ENCODE data around the gene CDSN. TPM values are rescaled to one million over a fixed set of nuclear protein-coding genes. Genes with fewer than 3 reads are reported as not detected.

The CDSN gene
- total RNA-seq, 6 experiments from 2014 or later, result not detected

DNA sequence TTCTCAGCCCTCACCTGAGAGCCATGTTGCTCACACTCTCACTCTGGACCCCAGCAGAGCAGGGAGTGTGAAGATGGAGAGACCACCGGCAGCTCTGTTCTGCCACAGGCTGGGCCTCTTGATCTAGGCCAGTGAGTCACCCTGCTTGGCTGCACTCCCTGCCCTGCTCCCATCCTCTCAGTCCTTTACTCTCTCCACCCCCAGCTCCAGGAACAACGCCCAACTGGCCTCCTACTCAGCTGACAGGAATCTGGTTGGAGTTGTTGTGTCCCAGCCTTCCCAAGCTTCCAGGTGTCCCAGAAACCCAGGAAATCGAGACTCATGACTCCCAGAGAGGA, 5.7 kb downstream of the CDSN start, which contains the start of gene PSORS1C1:
TSS of gene PSORS1C1 (plus strand) at position 260 of the 338 bp plus-strand sequence. CDS start 14,833 bp downstream, outside the sequence.
- ATAC-seq (peak in 2 of 4 donors; percentile 30 to 88), DNase-seq (peak in 1 of 3 donors; percentile 44)
- H3K27me3 ChIP-seq, result no peaks in the 10 kb centered on the region
- H3K4me1 ChIP-seq, result no peaks in the 10 kb centered on the region
- no peaks in the 10 kb centered on the region for H3K36me3 ChIP-seq
- no peak for TF ChIP-seq POLR2A (IDR thresholded peaks at IDR 0.05)
- 26% methylated on average over 3 of the region's 3 CpGs for WGBS (ENCODE audit: insufficient coverage, low coverage, low lambda C conversion rate, missing lambda C conversion rate)
- no peak within 1 kb of the TSS for H3K4me3 ChIP-seq
- intact Hi-C loops (cut with DNase I), result no loop called here
- H3K9me3 ChIP-seq, result no peaks in the 10 kb centered on the region
- no peak within 1 kb of the TSS for H3K27ac ChIP-seq

DNA sequence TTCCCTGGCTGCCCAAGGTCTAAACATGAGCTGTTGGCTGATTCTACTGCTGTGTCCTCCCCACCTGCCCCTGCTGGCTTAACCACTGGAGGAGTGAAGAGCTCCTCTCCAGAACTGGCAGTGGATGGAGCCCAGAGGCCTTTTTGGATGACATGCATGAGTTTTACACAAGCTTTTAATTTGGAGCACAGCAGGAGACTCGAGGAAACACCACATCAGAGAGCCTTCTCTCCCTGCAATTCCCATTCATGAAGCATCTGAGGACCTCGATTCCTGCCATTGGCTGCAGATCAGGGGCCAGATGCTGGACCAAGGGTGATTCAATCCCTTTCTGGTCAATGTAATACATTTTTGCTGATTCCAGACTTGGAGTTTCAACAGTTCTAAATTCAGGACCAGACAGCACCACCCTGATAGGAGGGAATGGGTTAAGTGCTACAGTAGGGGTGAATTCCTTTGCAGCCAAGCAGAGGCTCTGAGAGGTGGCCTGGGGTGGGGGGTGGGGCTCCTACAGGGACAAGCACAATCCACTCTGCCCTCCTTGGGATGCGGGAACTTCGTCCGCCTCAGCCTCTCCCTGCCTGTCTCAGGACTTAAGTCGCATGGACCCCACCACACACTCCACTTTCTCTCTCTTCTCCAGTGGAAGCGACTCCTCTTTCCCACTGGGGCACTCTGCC, 6.2 kb downstream of the CDSN start:
- Histone ChIP-seq H3K27ac (no peak overlapping the region), H3K4me1 (no peaks in the 10 kb centered on the region), H3K27me3 (no peaks in the 10 kb centered on the region), H3K4me3 (no peak overlapping the region), H3K9me3 (no peaks in the 10 kb centered on the region), H3K36me3 (no peaks in the 10 kb centered on the region)
- TF ChIP-seq POLR2A (IDR thresholded peaks at IDR 0.05), result no peak
- intact Hi-C loops (cut with DNase I), result no loop called here
- DNase-seq (no peak), ATAC-seq (no peak)
- WGBS (ENCODE audit: insufficient coverage, low coverage, low lambda C conversion rate, missing lambda C conversion rate), result no CpG with 5 or more reads among the region's 7 CpGs

DNA sequence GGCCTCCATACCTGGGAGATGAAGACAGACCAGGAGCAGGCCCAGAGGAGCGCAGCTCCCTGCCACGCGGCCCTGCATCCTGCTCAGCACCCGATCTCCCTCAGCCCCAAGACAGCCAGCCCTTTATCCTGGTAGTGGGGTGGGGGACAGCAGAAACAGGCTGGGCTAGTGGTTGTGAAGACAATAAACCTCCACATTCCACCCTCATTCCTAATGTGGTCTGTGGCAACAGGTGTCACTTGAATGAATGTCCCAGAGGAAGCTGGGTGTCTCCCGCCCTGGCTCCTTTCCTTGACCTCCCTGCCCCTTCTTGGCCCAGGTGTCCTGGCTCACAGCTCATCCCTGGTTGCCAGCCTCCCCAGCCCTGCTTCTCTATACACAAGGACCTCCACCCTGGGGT, 7.8 kb downstream of the CDSN start, which contains the start of gene C6orf15:
TSS of gene C6orf15 (minus strand) at position 98 of the 400 bp plus-strand sequence. CDS start at position 78, 20 bp downstream.
- no peak within 1 kb of the TSS for H3K27ac ChIP-seq
- WGBS (ENCODE audit: insufficient coverage, low coverage, low lambda C conversion rate, missing lambda C conversion rate), result 100% methylated on average over 1 of the region's 5 CpGs
- TF ChIP-seq, protein P1, sequence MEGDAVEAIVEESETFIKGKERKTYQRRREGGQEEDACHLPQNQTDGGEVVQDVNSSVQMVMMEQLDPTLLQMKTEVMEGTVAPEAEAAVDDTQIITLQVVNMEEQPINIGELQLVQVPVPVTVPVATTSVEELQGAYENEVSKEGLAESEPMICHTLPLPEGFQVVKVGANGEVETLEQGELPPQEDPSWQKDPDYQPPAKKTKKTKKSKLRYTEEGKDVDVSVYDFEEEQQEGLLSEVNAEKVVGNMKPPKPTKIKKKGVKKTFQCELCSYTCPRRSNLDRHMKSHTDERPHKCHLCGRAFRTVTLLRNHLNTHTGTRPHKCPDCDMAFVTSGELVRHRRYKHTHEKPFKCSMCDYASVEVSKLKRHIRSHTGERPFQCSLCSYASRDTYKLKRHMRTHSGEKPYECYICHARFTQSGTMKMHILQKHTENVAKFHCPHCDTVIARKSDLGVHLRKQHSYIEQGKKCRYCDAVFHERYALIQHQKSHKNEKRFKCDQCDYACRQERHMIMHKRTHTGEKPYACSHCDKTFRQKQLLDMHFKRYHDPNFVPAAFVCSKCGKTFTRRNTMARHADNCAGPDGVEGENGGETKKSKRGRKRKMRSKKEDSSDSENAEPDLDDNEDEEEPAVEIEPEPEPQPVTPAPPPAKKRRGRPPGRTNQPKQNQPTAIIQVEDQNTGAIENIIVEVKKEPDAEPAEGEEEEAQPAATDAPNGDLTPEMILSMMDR (IDR thresholded peaks at IDR 0.05), result no peak
- TF ChIP-seq POLR2A (IDR thresholded peaks at IDR 0.05), result no peak
- no peaks in the 10 kb centered on the region for H3K9me3 ChIP-seq
- H3K36me3 ChIP-seq, result no peaks in the 10 kb centered on the region
- H3K4me3 ChIP-seq, result no peak within 1 kb of the TSS
- DNase-seq (no peak), ATAC-seq (peak in 1 of 4 donors; percentile 10)
- no peaks in the 10 kb centered on the region for H3K4me1 ChIP-seq
- H3K27me3 ChIP-seq, result no peaks in the 10 kb centered on the region
- intact Hi-C loops (cut with DNase I), result no loop called here

DNA sequence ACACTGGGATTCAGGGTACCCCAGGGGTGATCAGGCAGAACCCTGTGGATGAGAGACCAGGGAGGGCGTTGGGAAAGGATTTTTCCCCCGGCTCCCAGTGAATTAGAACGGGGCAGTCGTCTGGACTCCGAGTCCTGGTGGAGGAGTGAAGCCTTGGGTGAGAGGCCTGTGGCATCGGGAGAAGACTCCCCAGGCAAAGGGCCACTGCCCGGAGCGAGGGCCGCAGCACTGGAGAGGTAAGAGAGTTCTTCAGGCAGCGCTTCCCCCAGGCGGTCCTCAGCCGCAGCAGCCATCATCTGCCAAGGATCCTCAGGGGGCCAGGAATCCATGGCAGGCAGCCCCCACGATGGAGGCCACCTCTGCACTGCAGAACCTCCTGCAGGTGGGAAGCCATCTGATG, 8.5 kb downstream of the CDSN start:
- intact Hi-C loops (cut with DNase I), result no loop called here
- Histone ChIP-seq H3K36me3 (no peaks in the 10 kb centered on the region), H3K9me3 (no peaks in the 10 kb centered on the region), H3K27me3 (no peaks in the 10 kb centered on the region), H3K4me3 (no peak overlapping the region), H3K4me1 (no peaks in the 10 kb centered on the region), H3K27ac (no peak overlapping the region)
- ATAC-seq (no peak), DNase-seq (no peak)
- 14% methylated on average over 1 of the region's 13 CpGs for WGBS (ENCODE audit: insufficient coverage, low coverage, low lambda C conversion rate, missing lambda C conversion rate)
- no peak for TF ChIP-seq POLR2A (IDR thresholded peaks at IDR 0.05)
- TF ChIP-seq, protein P1 (IDR thresholded peaks at IDR 0.05), result no peak

DNA sequence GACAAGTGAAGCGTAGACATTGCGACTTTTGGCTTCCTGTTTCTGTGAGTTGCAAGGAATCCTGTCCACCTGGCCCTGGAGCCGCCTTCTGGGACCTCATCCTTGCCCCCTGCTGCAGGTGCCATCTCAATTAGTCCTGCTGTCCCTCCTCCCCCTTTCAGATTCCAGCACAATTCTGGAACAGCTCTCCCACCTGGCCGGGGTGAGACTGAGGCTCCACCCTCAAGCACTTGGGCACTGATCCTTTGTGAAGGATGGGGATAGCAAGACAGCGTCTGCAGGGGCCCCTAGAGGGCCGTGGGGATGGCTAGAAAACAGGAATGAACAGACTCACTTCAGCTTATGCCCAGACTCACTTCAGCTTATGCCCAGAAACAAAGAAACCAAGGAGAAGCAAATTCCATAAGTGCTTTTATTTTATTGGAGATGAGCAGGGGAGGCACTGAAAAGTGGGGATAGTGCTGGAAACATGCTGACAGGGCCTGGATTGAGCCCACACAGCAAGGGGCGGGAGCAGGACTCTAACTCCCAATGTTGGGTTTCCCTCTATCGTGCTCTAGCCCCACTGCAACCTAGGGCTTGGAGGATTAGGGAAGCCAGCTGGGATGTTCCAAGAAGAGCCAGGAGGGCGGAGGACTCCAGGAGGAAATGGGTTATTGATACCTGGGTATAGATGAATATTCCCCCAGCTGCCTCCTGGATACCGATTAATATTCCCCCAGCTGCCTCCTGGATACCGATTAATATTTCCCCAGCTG, 9.2 kb downstream of the CDSN start:
- Histone ChIP-seq H3K27me3 (no peaks in the 10 kb centered on the region), H3K36me3 (no peaks in the 10 kb centered on the region), H3K4me1 (no peaks in the 10 kb centered on the region), H3K9me3 (no peaks in the 10 kb centered on the region), H3K4me3 (no peak overlapping the region), H3K27ac (no peak overlapping the region)
- 44% methylated on average over 6 of the region's 11 CpGs for WGBS (ENCODE audit: insufficient coverage, low coverage, low lambda C conversion rate, missing lambda C conversion rate)
- ATAC-seq, result no peak
- DNase-seq, result no peak
- TF ChIP-seq, protein P1 (IDR thresholded peaks at IDR 0.05), result no peak
- intact Hi-C loops (cut with DNase I), result no loop called here
